Neural cell (in vitro differentiated cells): ENCODE data around the gene SIKE1. TPM values are rescaled to one million over a fixed set of nuclear protein-coding genes. Genes with fewer than 3 reads are reported as not detected.

Experiments used
- H2AFZ ChIP-seq: fragments of 200-600, 300-800 bp; sonication (generic), shearing (Covaris generic); 2 replicates; pipeline ENCODE4 v1.6.0; 2014; ENCODE audit warnings: low read depth, mild to moderate bottlenecking, antibody characterized with exemption, low read length, moderate library complexity
- H3F3A ChIP-seq: fragments of 200-600 bp; shearing (Covaris generic); 2 replicates; pipeline ENCODE4 v1.6.1; 2016; ENCODE audit warnings: mild to moderate bottlenecking, moderate library complexity, mixed read lengths, antibody characterized with exemption, low read length; ENCODE audit not compliant: insufficient read depth, poor library complexity, severe bottlenecking
- H3K27ac ChIP-seq: fragments of 200-600, 300-800 bp; sonication (generic), shearing (Covaris generic); 2 replicates; pipeline ENCODE4 v1.5.1; 2014; ENCODE audit warnings: mild to moderate bottlenecking, low read length, moderate library complexity
- H3K27me3 ChIP-seq: fragments of 300-800, 200-600 bp; sonication (generic), shearing (Covaris generic); 2 replicates; pipeline ENCODE4 v1.6.0; 2014; ENCODE audit warnings: mild to moderate bottlenecking, low read depth, low read length, moderate library complexity; ENCODE audit not compliant: insufficient read depth
- H3K36me3 ChIP-seq: fragments of 300-800, 200-600 bp; sonication (generic), shearing (Covaris generic); 2 replicates; pipeline ENCODE4 v1.5.1; 2014; ENCODE audit warnings: mild to moderate bottlenecking, antibody characterized with exemption, low read length, moderate library complexity; ENCODE audit not compliant: insufficient read depth
- H3K4me2 ChIP-seq: fragments of 300-800, 200-600 bp; sonication (generic), shearing (Covaris generic); 2 replicates; pipeline ENCODE4 v1.6.0; 2014; ENCODE audit warnings: mild to moderate bottlenecking, low read length
- H3K4me3 ChIP-seq: fragments of 300-800, 200-600 bp; sonication (generic), shearing (Covaris generic); 2 replicates; pipeline ENCODE4 v1.5.1; 2014; ENCODE audit warnings: mild to moderate bottlenecking, low read length, moderate library complexity
- H3K79me2 ChIP-seq: fragments of 200-600 bp; shearing (Covaris generic); replicated peaks from 2 replicates; pipeline ENCODE4 v1.6.0; 2014; ENCODE audit warnings: mild to moderate bottlenecking, low read length, moderate library complexity; ENCODE audit not compliant: insufficient read depth
- H3K9ac ChIP-seq: fragments of 300-800, 200-600 bp; sonication (generic), shearing (Covaris generic); 2 replicates; pipeline ENCODE4 v1.6.1; 2016; ENCODE audit warnings: mild to moderate bottlenecking, low read length, mixed read lengths
- H3K9me2 ChIP-seq: fragments of 200-600 bp; shearing (Covaris generic); 2 replicates; pipeline ENCODE4 v1.6.1; 2016; ENCODE audit warnings: mild to moderate bottlenecking, low read length, mixed read lengths; ENCODE audit not compliant: insufficient read depth
- H3K9me3 ChIP-seq: fragments of 200-600, 300-800 bp; sonication (generic), shearing (Covaris generic); 2 replicates; pipeline ENCODE4 v1.6.1; 2016; ENCODE audit warnings: mild to moderate bottlenecking, mixed run types, low read length, moderate library complexity, mixed read lengths
- H4K20me1 ChIP-seq: fragments of 200-600 bp; shearing (Covaris generic); 2 replicates; pipeline ENCODE4 v1.6.1; 2016; ENCODE audit warnings: mild to moderate bottlenecking, mixed run types; ENCODE audit not compliant: insufficient read depth
- EP300 ChIP-seq: fragments of 450-650 bp; conservative IDR thresholded peaks from 2 replicates; pipeline ENCODE4 v1.6.1; 2014; ENCODE audit warnings: antibody characterized with exemption, mild to moderate bottlenecking, moderate library complexity; ENCODE audit not compliant: poor library complexity, severe bottlenecking
- EZH2 ChIP-seq: fragments of 200-600, 300-800 bp; shearing (Covaris generic), sonication (generic); IDR thresholded peaks from 2 replicates; pipeline ENCODE4 v1.6.1; 2014; ENCODE audit warnings: antibody characterized with exemption, low read length, borderline replicate concordance, mild to moderate bottlenecking; ENCODE audit not compliant: insufficient read depth, poor library complexity, severe bottlenecking
- MXI1 ChIP-seq: fragments of 450-650 bp; conservative IDR thresholded peaks from 2 replicates; pipeline ENCODE4 v1.6.1; 2014; ENCODE audit warnings: antibody characterized with exemption, mild to moderate bottlenecking; ENCODE audit not compliant: poor library complexity, severe bottlenecking
- POLR2AphosphoS5 ChIP-seq: IDR thresholded peaks from 2 replicates; pipeline ENCODE4 v1.6.1; 2012
- RAD21 ChIP-seq: fragments of 450-650 bp; conservative IDR thresholded peaks from 2 replicates; pipeline ENCODE4 v1.6.1; 2014; ENCODE audit warnings: antibody characterized with exemption, mild to moderate bottlenecking, moderate library complexity
- SMC3 ChIP-seq: fragments of 450-650 bp; conservative IDR thresholded peaks from 2 replicates; pipeline ENCODE4 v1.6.1; 2014; ENCODE audit warnings: antibody characterized with exemption, mild to moderate bottlenecking, moderate library complexity; ENCODE audit not compliant: poor library complexity
- TAF1 ChIP-seq: IDR thresholded peaks from 2 replicates; pipeline ENCODE4 v1.6.1; 2012; ENCODE audit warnings: low read depth
- polyA plus RNA-seq: library from polyadenylated mRNA; depleted of rRNA; stranded (reverse); fragments of >200 nt; gene quantifications from 2 replicates; pipeline ENCODE4 v1.2.3, GENCODE V29; 2014
- small RNA-seq, 3 experiments: library from RNA; depleted of rRNA; stranded (forward); fragments of <200 nt; gene quantifications; one replicate each; pipeline ENCODE3, GENCODE V24; 2012
- TF ChIP-seq, protein P1 (sequence below): IDR thresholded peaks from 2 replicates; pipeline ENCODE4 v1.6.1; 2012; ENCODE audit warnings: borderline replicate concordance

Gene SIKE1
- polyA plus RNA-seq, 1 donor from 2014 or later = 49.1 TPM

DNA sequence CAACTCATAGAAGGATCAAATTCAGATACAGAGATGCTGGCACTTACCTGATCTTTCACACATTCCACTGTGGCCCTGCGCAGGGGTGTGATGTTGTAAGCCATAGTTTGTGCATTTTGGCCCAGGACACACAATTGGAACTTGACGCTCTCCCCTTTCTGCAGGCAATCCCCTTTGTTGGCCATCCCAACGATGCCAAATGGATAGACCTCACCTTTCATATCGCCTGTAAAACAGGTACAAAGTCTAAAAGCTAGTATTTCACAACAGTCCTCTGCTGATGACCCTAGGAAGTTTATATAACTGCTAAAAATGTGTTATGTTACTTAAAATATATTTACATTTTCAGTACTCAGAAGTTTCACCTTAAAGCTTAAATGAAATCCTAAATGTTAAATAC lies 60.0 kb downstream of the SIKE1 start:
- no peaks in the 10 kb centered on the region for H3K9me3 ChIP-seq
- H3K27me3 ChIP-seq = no peaks in the 10 kb centered on the region
- H3K9ac ChIP-seq = no peak overlapping the region
- H3K4me2 ChIP-seq = no peak overlapping the region
- peaks cover 11% of the 10 kb centered on the region for H3K79me2 ChIP-seq
- H4K20me1 ChIP-seq = no peaks in the 10 kb centered on the region
- H3K4me3 ChIP-seq = no peak overlapping the region
- no peaks in the 10 kb centered on the region for H3K9me2 ChIP-seq
- H3K36me3 ChIP-seq = peaks cover 22% of the 10 kb centered on the region
- H2AFZ ChIP-seq = no peak overlapping the region
- TF ChIP-seq EZH2 = no peak
- no peak for TF ChIP-seq RAD21
- no peak for TF ChIP-seq TAF1
- TF ChIP-seq SMC3 = no peak
- TF ChIP-seq, protein P1, sequence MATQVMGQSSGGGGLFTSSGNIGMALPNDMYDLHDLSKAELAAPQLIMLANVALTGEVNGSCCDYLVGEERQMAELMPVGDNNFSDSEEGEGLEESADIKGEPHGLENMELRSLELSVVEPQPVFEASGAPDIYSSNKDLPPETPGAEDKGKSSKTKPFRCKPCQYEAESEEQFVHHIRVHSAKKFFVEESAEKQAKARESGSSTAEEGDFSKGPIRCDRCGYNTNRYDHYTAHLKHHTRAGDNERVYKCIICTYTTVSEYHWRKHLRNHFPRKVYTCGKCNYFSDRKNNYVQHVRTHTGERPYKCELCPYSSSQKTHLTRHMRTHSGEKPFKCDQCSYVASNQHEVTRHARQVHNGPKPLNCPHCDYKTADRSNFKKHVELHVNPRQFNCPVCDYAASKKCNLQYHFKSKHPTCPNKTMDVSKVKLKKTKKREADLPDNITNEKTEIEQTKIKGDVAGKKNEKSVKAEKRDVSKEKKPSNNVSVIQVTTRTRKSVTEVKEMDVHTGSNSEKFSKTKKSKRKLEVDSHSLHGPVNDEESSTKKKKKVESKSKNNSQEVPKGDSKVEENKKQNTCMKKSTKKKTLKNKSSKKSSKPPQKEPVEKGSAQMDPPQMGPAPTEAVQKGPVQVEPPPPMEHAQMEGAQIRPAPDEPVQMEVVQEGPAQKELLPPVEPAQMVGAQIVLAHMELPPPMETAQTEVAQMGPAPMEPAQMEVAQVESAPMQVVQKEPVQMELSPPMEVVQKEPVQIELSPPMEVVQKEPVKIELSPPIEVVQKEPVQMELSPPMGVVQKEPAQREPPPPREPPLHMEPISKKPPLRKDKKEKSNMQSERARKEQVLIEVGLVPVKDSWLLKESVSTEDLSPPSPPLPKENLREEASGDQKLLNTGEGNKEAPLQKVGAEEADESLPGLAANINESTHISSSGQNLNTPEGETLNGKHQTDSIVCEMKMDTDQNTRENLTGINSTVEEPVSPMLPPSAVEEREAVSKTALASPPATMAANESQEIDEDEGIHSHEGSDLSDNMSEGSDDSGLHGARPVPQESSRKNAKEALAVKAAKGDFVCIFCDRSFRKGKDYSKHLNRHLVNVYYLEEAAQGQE = no peak
- no peak for TF ChIP-seq EP300
- TF ChIP-seq MXI1 = no peak
- no peak for TF ChIP-seq POLR2AphosphoS5
- H3K27ac ChIP-seq = no peak overlapping the region
- H3F3A ChIP-seq = no peaks in the 10 kb centered on the region

Small RNA genes within 50 kb of the gene (small RNA-seq; reads per million reads assigned to genes)
- 2.8 to 9.5 (median 3.2) reads per million in 3 experiments for gene RNY1P13

Other genes starting within 250 kb of the SIKE1 start
- gene BCAS2, start 199.1 kb downstream of the SIKE1 start, polyA plus RNA-seq = 129 and 149 TPM in 2 replicates
- 0.18 and 0.26 TPM in 2 replicates for gene DENND2C, start 110.6 kb downstream of the SIKE1 start, polyA plus RNA-seq
- not detected in 2 replicates for gene AMPD1, start 85.1 kb downstream of the SIKE1 start, polyA plus RNA-seq
- 44.5 and 56.5 TPM in 2 replicates for gene NRAS, start 63.9 kb downstream of the SIKE1 start, polyA plus RNA-seq
- 381 and 424 TPM in 2 replicates for gene CSDE1, start 22.7 kb downstream of the SIKE1 start, polyA plus RNA-seq
- not detected in 2 replicates for gene SYCP1, start 74.2 kb upstream of the SIKE1 start, polyA plus RNA-seq
- gene TSHB, start 249.1 kb upstream of the SIKE1 start, polyA plus RNA-seq = not detected in 2 replicates